HepG2 (cell line): Measurements from ENCODE around the gene CTNNA1. TPM values are rescaled to one million over a fixed set of nuclear protein-coding genes. Genes with fewer than 3 reads are reported as not detected.

ENCODE experiments used
- ATAC-seq: fragments of 200-7000 bp; cut with Tn5 transposase; 3 replicates; pipeline ENCODE4 v1.9.1; 2020; ENCODE audit warnings: mild to moderate bottlenecking, moderate library complexity
- BruUV-seq: library from RNA; stranded (reverse); fragments of 400-500 nt; replicated peaks from 2 replicates; lab custom pipeline; 2021; lab: Mats Ljungman, UMichigan
- CTCF ChIA-PET: fragments of 300-600 bp; formaldehyde crosslinking; extraction: SDS; loops from one replicate; lab custom pipeline; 2021; ENCODE audit warnings: low total read pairs, inconsistent platforms, low intra/inter-chr PET ratio; lab: Yijun Ruan, JAX
- POLR2A ChIA-PET: fragments of 350-600 bp; sonication (Branson Sonifier 250); formaldehyde crosslinking; loops from one replicate; lab custom pipeline; 2020; ENCODE audit warnings: antibody characterized with exemption, inconsistent platforms; lab: Yijun Ruan, JAX
- DNase-seq: peaks from one replicate; pipeline ENCODE4 v3.0.0-alpha.2; 2015; ENCODE audit warnings: low spot score
- FAIRE-seq: peaks from 3 replicates; lab custom pipeline; 2011; peaks lifted over from hg19 to GRCh38; lab: Jason Lieb, UNC
- H2AFZ ChIP-seq: one replicate; pipeline ENCODE4 v1.6.1; 2011; ENCODE audit warnings: low read length, inconsistent platforms
- H3K27ac ChIP-seq: fragments of 300-600 bp; 3 replicates; pipeline ENCODE4 v1.8.0; 2011; ENCODE audit warnings: mixed run types, mild to moderate bottlenecking, mixed read lengths, low read length, inconsistent platforms; ENCODE audit not compliant: insufficient read depth; ENCODE audit errors: extremely low read length
- H3K27me3 ChIP-seq, 2 experiments: fragments of 200-600 bp in 1 of 2; 2 replicates in 1 of 2; 3 replicates in 1 of 2; pipeline versions ENCODE4 v1.6.0 to v1.8.0; 2011; ENCODE audit warnings: low read length in 2 of 2, mild to moderate bottlenecking in 2 of 2, moderate library complexity in 2 of 2, inconsistent platforms in 1 of 2; ENCODE audit not compliant: insufficient read depth in 2 of 2, control insufficient read depth in 1 of 2
- H3K36me3 ChIP-seq, 2 experiments: fragments of 200-600 bp in 1 of 2; replicated peaks in 1 of 2; 2 replicates in 1 of 2; 3 replicates in 1 of 2; pipeline versions ENCODE4 v1.5.1 to v1.8.0; 2011; ENCODE audit warnings: low read length in 2 of 2, inconsistent platforms in 1 of 2; ENCODE audit not compliant: insufficient read depth in 2 of 2, control insufficient read depth in 1 of 2
- H3K4me1 ChIP-seq: 2 replicates; pipeline ENCODE4 v1.5.1; 2012; ENCODE audit warnings: low read length, inconsistent platforms; ENCODE audit not compliant: insufficient read depth
- H3K4me2 ChIP-seq: 2 replicates; pipeline ENCODE4 v1.6.0; 2011; ENCODE audit warnings: low read depth, low read length, inconsistent platforms
- H3K4me3 ChIP-seq, 3 experiments: fragments of 200-600 bp in 1 of 3; sonication (generic), shearing (Covaris generic) in 1 of 3; replicated peaks in 1 of 3; 2 replicates each; pipeline ENCODE4 v1.5.1; 2011 to 2016; ENCODE audit warnings: low read length in 3 of 3, inconsistent platforms in 2 of 3, low read depth in 2 of 3, mild to moderate bottlenecking in 2 of 3, control low read depth in 1 of 3, mixed read lengths in 1 of 3; ENCODE audit not compliant: insufficient read depth in 1 of 3
- H3K79me2 ChIP-seq: one replicate; pipeline ENCODE4 v1.6.1; 2011; ENCODE audit warnings: low read length, inconsistent platforms; ENCODE audit not compliant: insufficient read depth
- H3K9ac ChIP-seq: 2 replicates; pipeline ENCODE4 v1.6.0; 2011; ENCODE audit warnings: mild to moderate bottlenecking, low read depth, low read length, inconsistent platforms; ENCODE audit not compliant: insufficient read depth
- H3K9me3 ChIP-seq: 2 replicates; pipeline ENCODE4 v1.5.1; 2012; ENCODE audit warnings: mild to moderate bottlenecking, low read length
- H4K20me1 ChIP-seq: 2 replicates; pipeline ENCODE4 v1.6.0; 2011; ENCODE audit warnings: inconsistent platforms, mild to moderate bottlenecking, low read length, moderate library complexity; ENCODE audit not compliant: insufficient read depth
- GFI1 ChIP-seq: sonication (generic); formaldehyde crosslinking; IDR thresholded peaks from 2 replicates; pipeline ENCODE4 v1.5.0; 2020; ENCODE audit warnings: missing genetic modification reagents, mild to moderate bottlenecking, borderline replicate concordance
- HOXA7 ChIP-seq: sonication (generic); formaldehyde crosslinking; IDR thresholded peaks from 2 replicates; pipeline ENCODE4 v1.8.1; 2022; ENCODE audit warnings: mild to moderate bottlenecking, missing genetic modification reagents, moderate library complexity
- HOXA9 ChIP-seq: sonication (generic); formaldehyde crosslinking; IDR thresholded peaks from 2 replicates; pipeline ENCODE4 v1.8.1; 2022; ENCODE audit warnings: missing genetic modification reagents, mild to moderate bottlenecking, moderate library complexity, borderline replicate concordance
- NFYB ChIP-seq: sonication (generic); formaldehyde crosslinking; IDR thresholded peaks from 2 replicates; pipeline ENCODE4 v1.4.0; 2020; ENCODE audit warnings: missing genetic modification reagents
- NR3C1 ChIP-seq: sonication (generic); formaldehyde crosslinking; IDR thresholded peaks from 2 replicates; pipeline ENCODE4 v1.4.0; 2020; ENCODE audit warnings: missing genetic modification reagents
- RBM22 ChIP-seq: fragments of 200-400 bp; formaldehyde crosslinking; optimal IDR thresholded peaks from 2 replicates; pipeline ENCODE3; 2017; ENCODE audit warnings: mild to moderate bottlenecking, low read length, moderate library complexity
- RFX1 ChIP-seq: fragments of 450-650 bp; IDR thresholded peaks from 2 replicates; pipeline ENCODE4 v1.6.1; 2017
- SOX13 ChIP-seq, 3 experiments: fragments of 450-650 bp in 1 of 3; sonication (generic) in 1 of 3; formaldehyde crosslinking in 1 of 3; IDR thresholded peaks in 2 of 3; conservative IDR thresholded peaks in 1 of 3; 2 replicates each; pipeline versions ENCODE4 v1.5.0 to v1.6.1; 2016 to 2020; ENCODE audit warnings: antibody characterized with exemption in 1 of 3, mild to moderate bottlenecking in 1 of 3, missing compliant biosample characterization in 1 of 3, missing genetic modification reagents in 1 of 3, moderate library complexity in 1 of 3
- SRSF9 ChIP-seq: fragments of 200-400 bp; formaldehyde crosslinking; IDR thresholded peaks from 2 replicates; pipeline ENCODE4 v1.6.1; 2018; ENCODE audit warnings: borderline replicate concordance, mild to moderate bottlenecking, low read depth, low read length; ENCODE audit not compliant: insufficient read depth, poor library complexity, severe bottlenecking
- ZBTB3 ChIP-seq: sonication (generic); formaldehyde crosslinking; IDR thresholded peaks from 2 replicates; pipeline ENCODE4 v1.4.0; 2020; ENCODE audit warnings: low read depth, mild to moderate bottlenecking, moderate library complexity, missing genetic modification reagents, borderline replicate concordance
- ZBTB7A ChIP-seq: sonication (generic); formaldehyde crosslinking; IDR thresholded peaks from 2 replicates; pipeline ENCODE4 v1.8.0; 2022; ENCODE audit warnings: mild to moderate bottlenecking, missing genetic modification reagents
- ZNF33B ChIP-seq: sonication (generic); formaldehyde crosslinking; IDR thresholded peaks from 2 replicates; pipeline ENCODE4 v1.5.1; 2020; ENCODE audit warnings: mild to moderate bottlenecking, missing genetic modification reagents
- ZNF468 ChIP-seq: sonication (generic); formaldehyde crosslinking; IDR thresholded peaks from 2 replicates; pipeline ENCODE4 v1.8.0; 2022; ENCODE audit warnings: mild to moderate bottlenecking, moderate library complexity, missing genetic modification reagents
- ZNF558 ChIP-seq: sonication (generic); formaldehyde crosslinking; IDR thresholded peaks from 2 replicates; pipeline ENCODE4 v1.9.0; 2022; ENCODE audit warnings: mild to moderate bottlenecking, missing genetic modification reagents, borderline replicate concordance
- in situ Hi-C: cut with HindIII; loops from 2 replicates; pipeline ENCODE4 v1.10.0; 2017; ENCODE audit warnings: low pct_unique_long_range_greater_than_20kb; ENCODE audit not compliant: extremely low pct_ligation_motif_present
- intact Hi-C: fragments of 100-400 bp; cut with micrococcal nuclease; formaldehyde crosslinking; loops from one replicate; pipeline ENCODE4 v1.10.0; 2022; ENCODE audit not compliant: unreplicated experiment
- polyA plus RNA-seq, 8 experiments: library from polyadenylated mRNA; depleted of rRNA in 3 of 8; stranded (reverse) in 7 of 8; unstranded in 1 of 8; fragments of >200 nt; fragmentation: Illumina TruSeq in 4 of 8; extraction: Trizol in 4 of 8; gene quantifications; 2 replicates each; pipeline versions ENCODE4 v1.2.1 to v1.2.3, GENCODE V29; 2011 to 2016; ENCODE audit warnings: low read depth in 4 of 8, missing spikeins in 1 of 8, mixed read lengths in 1 of 8; ENCODE audit not compliant: insufficient read depth in 1 of 8
- total RNA-seq, 5 experiments: library from RNA; depleted of rRNA; stranded (reverse); fragments of >200 nt; fragmentation: Illumina TruSeq; extraction: Trizol; gene quantifications; 2 replicates each; pipeline ENCODE4 v1.2.3, GENCODE V29; 2016; ENCODE audit warnings: low read depth in 1 of 5
- TF ChIP-seq, protein P1 (sequence below): sonication (generic); formaldehyde crosslinking; IDR thresholded peaks from 2 replicates; pipeline ENCODE4 v1.8.1; 2023; ENCODE audit warnings: mild to moderate bottlenecking, moderate library complexity, missing genetic modification reagents
- TF ChIP-seq, protein P2 (sequence below): sonication (generic); formaldehyde crosslinking; IDR thresholded peaks from 2 replicates; pipeline ENCODE4 v1.4.0; 2020; ENCODE audit warnings: missing genetic modification reagents

The CTNNA1 gene
- total and polyA plus RNA-seq, 2 of the 13 experiments (the other 11 are each of a cell fraction or from before 2014, with no cell fraction given), result 66.8 to 162 TPM

DNA sequence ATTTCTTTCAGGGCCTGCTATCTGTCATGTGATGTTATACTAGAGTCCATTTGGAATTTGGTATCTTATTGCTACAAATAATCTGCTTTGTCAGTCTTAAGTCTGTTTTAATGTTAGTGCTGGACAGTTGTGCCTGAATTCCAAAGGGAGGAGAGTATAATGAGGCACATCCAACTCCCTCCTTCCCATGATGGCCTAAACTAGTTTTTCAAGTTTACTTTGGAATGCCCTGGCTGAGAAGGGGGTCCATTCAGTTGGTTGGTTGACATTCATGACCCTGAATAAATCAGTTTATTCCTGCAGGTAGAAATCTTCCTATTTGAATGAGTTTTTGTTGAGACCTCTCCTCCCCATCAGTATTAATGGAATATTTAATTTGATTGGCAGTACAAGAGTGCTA lies 131.3 kb downstream of the CTNNA1 start (continued):
- TF ChIP-seq SRSF9 (no peak), ZBTB3 (CRISPR knock-in tag) (no peak)

DNA sequence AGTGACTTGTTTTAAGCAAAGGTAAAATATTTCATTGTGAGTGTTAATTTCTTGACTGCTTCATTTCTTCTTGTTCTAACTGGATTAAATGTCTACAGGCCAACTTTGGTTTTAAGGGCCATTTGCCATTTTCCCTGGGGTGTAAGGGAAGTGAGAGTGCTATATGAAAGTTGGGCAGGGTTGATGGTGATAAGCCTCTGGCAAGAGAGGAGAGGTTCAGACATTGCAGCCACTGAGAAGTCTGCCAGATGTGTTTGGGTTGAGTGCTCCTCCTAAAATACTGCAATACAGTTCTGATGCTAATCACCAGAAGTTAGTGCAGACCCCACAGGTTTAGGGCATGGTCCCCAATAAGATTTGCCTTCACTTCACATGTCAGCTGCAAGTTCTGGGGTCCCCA lies 136.8 kb downstream of the CTNNA1 start:
- no TSS peak for BruUV-seq
- CTCF ChIA-PET, result no interaction called here
- no peak for ATAC-seq
- FAIRE-seq, result no peak
- no peak for DNase-seq
- in situ Hi-C loops (no loop called here), intact Hi-C loops (no loop called here)
- Histone ChIP-seq H2AFZ (no peak overlapping the region), H3K9me3 (no peaks in the 10 kb centered on the region), H3K27me3 (no peaks in the 10 kb centered on the region), H3K4me3 (no peak overlapping the region), H3K4me2 (no peak overlapping the region), H4K20me1 (no peaks in the 10 kb centered on the region), H3K27ac (no peak overlapping the region), H3K9ac (no peak overlapping the region), H3K4me1 (0 out of 2 replicates have a peak, but pooled peaks cover 6% of the 10 kb centered on the region), H3K79me2 (no peaks in the 10 kb centered on the region), H3K36me3 (peaks cover 18 to 44% of the 10 kb centered on the region in 2 experiments)
- TF ChIP-seq HOXA7 (CRISPR knock-in tag) (no peak), RBM22 (peak; percentile 16)
- POLR2A ChIA-PET, result no interaction called here

DNA sequence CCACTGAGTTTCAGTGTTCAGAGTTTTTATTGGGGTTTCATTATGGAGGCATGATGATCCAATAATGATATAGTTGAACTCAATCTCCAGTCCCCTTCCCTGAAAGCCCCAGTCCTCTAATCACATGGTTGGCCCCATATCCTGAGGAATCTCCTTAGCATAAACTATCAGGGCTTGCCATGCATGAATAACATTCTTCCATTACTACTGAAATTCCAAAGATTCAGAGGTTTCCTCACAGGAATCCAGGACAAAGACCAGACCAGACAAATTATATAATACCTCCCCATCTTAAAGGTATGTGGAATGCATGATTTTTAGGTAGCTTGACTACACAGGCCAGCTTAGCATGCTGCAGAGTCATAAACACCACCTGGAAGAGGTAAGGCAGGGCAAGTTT lies 137.4 kb downstream of the CTNNA1 start:
- Histone ChIP-seq H3K9me3 (no peaks in the 10 kb centered on the region), H3K9ac (no peak overlapping the region), H3K27ac (no peak overlapping the region), H3K79me2 (no peaks in the 10 kb centered on the region), H2AFZ (no peak overlapping the region), H3K4me2 (no peak overlapping the region), H3K36me3 (peaks cover 18 to 44% of the 10 kb centered on the region in 2 experiments), H3K27me3 (no peaks in the 10 kb centered on the region), H3K4me1 (0 out of 2 replicates have a peak, but pooled peaks cover 8% of the 10 kb centered on the region), H4K20me1 (no peaks in the 10 kb centered on the region), H3K4me3 (no peak overlapping the region)
- intact Hi-C loops (no loop called here), in situ Hi-C loops (no loop called here)
- no TSS peak for BruUV-seq
- FAIRE-seq, result no peak
- ChIA-PET CTCF (no interaction called here), POLR2A (no interaction called here)
- no peak for ATAC-seq
- no peak for DNase-seq
- TF ChIP-seq, protein P1, sequence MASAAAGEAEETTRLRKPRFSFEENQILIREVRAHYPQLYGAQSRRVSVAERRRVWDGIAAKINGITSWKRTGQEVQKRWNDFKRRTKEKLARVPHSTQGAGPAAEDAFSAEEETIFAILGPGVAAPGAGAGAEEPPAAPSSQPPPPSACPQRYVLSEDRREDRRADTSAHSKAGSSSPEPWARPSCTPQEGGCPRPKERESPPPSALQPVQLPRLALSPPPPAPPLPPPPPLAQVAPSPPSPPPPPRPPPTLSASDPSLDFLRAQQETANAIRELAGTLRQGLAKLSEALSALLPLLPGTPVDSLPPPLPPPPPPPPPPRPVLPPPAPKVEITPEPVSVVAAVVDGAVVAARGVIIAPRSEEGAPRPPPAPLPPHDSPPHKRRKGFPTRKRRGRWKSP (CRISPR knock-in tag), result no peak
- TF ChIP-seq GFI1 (CRISPR knock-in tag) (no peak), NR3C1 (CRISPR knock-in tag) (no peak), SOX13 (IDR thresholded peaks at IDR 0.05) (no peak), SOX13 (CRISPR knock-in tag; conservative IDR thresholded peaks at IDR 0.05 in 1 of 2, IDR thresholded peaks at IDR 0.05 in 1 of 2) (no peak), ZNF33B (no peak), HOXA9 (CRISPR knock-in tag) (no peak), ZNF468 (no peak), RFX1 (no peak), ZNF558 (CRISPR knock-in tag) (no peak), NFYB (no peak), ZBTB7A (CRISPR knock-in tag) (no peak)
- TF ChIP-seq, protein P2, sequence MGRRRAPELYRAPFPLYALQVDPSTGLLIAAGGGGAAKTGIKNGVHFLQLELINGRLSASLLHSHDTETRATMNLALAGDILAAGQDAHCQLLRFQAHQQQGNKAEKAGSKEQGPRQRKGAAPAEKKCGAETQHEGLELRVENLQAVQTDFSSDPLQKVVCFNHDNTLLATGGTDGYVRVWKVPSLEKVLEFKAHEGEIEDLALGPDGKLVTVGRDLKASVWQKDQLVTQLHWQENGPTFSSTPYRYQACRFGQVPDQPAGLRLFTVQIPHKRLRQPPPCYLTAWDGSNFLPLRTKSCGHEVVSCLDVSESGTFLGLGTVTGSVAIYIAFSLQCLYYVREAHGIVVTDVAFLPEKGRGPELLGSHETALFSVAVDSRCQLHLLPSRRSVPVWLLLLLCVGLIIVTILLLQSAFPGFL (CRISPR knock-in tag), result no peak
